HEK293 (cell line): Measurements from ENCODE around the gene PRRC2B.

Experiments used
- CTCF ChIA-PET: fragments of 350-600 bp; formaldehyde crosslinking; extraction: SDS; loops from one replicate; lab custom pipeline; 2021; ENCODE audit warnings: antibody characterized with exemption; lab: Yijun Ruan, JAX
- POLR2A ChIA-PET: fragments of 300-600 bp; formaldehyde crosslinking; extraction: SDS; loops from one replicate; lab custom pipeline; 2020; ENCODE audit warnings: antibody characterized with exemption, inconsistent platforms; lab: Yijun Ruan, JAX
- H3K27ac ChIP-seq: fragments of 200-500 bp; sonication (Bioruptor generic); 2 replicates; pipeline ENCODE4 v1.5.1; 2014; ENCODE audit warnings: low read depth, low read length, control low read depth, inconsistent platforms; ENCODE audit errors: extremely low read depth
- H3K36me3 ChIP-seq, 2 experiments: fragments of 200-500 bp in 1 of 2; sonication (Bioruptor generic) in 1 of 2; 1 replicate in 1 of 2; 2 replicates in 1 of 2; pipeline ENCODE4 v1.5.1; 2014 to 2017; ENCODE audit warnings: inconsistent platforms in 2 of 2, low read length in 2 of 2; ENCODE audit not compliant: control insufficient read depth in 2 of 2, insufficient read depth in 1 of 2
- H3K4me1 ChIP-seq: fragments of 200-500 bp; sonication (Bioruptor generic); 2 replicates; pipeline ENCODE4 v1.5.1; 2014; ENCODE audit warnings: mild to moderate bottlenecking, low read length, inconsistent platforms; ENCODE audit not compliant: control insufficient read depth, insufficient read depth
- H3K4me3 ChIP-seq: 2 replicates; pipeline ENCODE4 v1.5.1; 2011; ENCODE audit warnings: low read depth, mild to moderate bottlenecking, control low read depth, low read length, moderate library complexity
- H3K9me3 ChIP-seq: fragments of 200-500 bp; sonication (Bioruptor generic); 2 replicates; pipeline ENCODE4 v1.5.1; 2014; ENCODE audit warnings: low read depth, low read length, inconsistent platforms; ENCODE audit not compliant: control insufficient read depth, insufficient read depth
- BCL11B ChIP-seq: fragments of 450-650 bp; formaldehyde crosslinking; IDR thresholded peaks from 2 replicates; pipeline ENCODE4 v1.5.1; 2016; ENCODE audit warnings: low read depth, missing biosample characterization, missing genetic modification characterization
- FEZF1 ChIP-seq: fragments of 450-650 bp; formaldehyde crosslinking; IDR thresholded peaks from 2 replicates; pipeline ENCODE4 v1.5.1; 2016; ENCODE audit warnings: missing biosample characterization, missing genetic modification characterization
- KLF17 ChIP-seq: fragments of 450-650 bp; formaldehyde crosslinking; IDR thresholded peaks from 2 replicates; pipeline ENCODE4 v1.5.1; 2016; ENCODE audit warnings: missing biosample characterization, missing genetic modification characterization
- KLF8 ChIP-seq: fragments of 450-650 bp; formaldehyde crosslinking; IDR thresholded peaks from 2 replicates; pipeline ENCODE4 v1.5.1; 2016; ENCODE audit warnings: missing biosample characterization, missing genetic modification characterization
- ZBTB21 ChIP-seq: fragments of 450-650 bp; formaldehyde crosslinking; IDR thresholded peaks from 2 replicates; pipeline ENCODE4 v1.5.1; 2017; ENCODE audit warnings: missing biosample characterization, missing genetic modification characterization
- ZBTB8A ChIP-seq: fragments of 450-650 bp; formaldehyde crosslinking; IDR thresholded peaks from 2 replicates; pipeline ENCODE4 v1.5.1; 2016; ENCODE audit warnings: missing biosample characterization, missing genetic modification characterization
- ZNF114 ChIP-seq: fragments of 450-650 bp; formaldehyde crosslinking; IDR thresholded peaks from 2 replicates; pipeline ENCODE4 v1.5.0; 2017; ENCODE audit warnings: missing biosample characterization, missing genetic modification characterization
- ZNF184 ChIP-seq: fragments of 450-650 bp; IDR thresholded peaks from 2 replicates; pipeline ENCODE4 v1.5.1; 2018; ENCODE audit warnings: missing biosample characterization, mild to moderate bottlenecking, missing genetic modification characterization
- ZNF239 ChIP-seq: fragments of 450-650 bp; formaldehyde crosslinking; IDR thresholded peaks from 2 replicates; pipeline ENCODE4 v1.5.1; 2016; ENCODE audit warnings: missing biosample characterization, missing genetic modification characterization
- ZNF302 ChIP-seq: fragments of 450-650 bp; formaldehyde crosslinking; IDR thresholded peaks from 2 replicates; pipeline ENCODE4 v1.5.1; 2016; ENCODE audit warnings: missing biosample characterization, missing genetic modification characterization, low read depth
- ZNF366 ChIP-seq: fragments of 450-650 bp; formaldehyde crosslinking; conservative IDR thresholded peaks from 2 replicates; pipeline ENCODE4 v1.5.1; 2016; ENCODE audit warnings: missing biosample characterization, missing genetic modification characterization
- ZNF394 ChIP-seq: fragments of 450-650 bp; formaldehyde crosslinking; IDR thresholded peaks from 2 replicates; pipeline ENCODE4 v1.5.1; 2016; ENCODE audit warnings: missing biosample characterization, missing genetic modification characterization, mild to moderate bottlenecking, moderate library complexity, borderline replicate concordance
- ZNF423 ChIP-seq: fragments of 450-650 bp; formaldehyde crosslinking; IDR thresholded peaks from 2 replicates; pipeline ENCODE4 v1.5.1; 2016; ENCODE audit warnings: missing biosample characterization, missing genetic modification characterization
- ZNF501 ChIP-seq: fragments of 450-650 bp; formaldehyde crosslinking; IDR thresholded peaks from 2 replicates; pipeline ENCODE4 v1.5.1; 2016; ENCODE audit warnings: missing biosample characterization, missing genetic modification characterization
- ZNF514 ChIP-seq: fragments of 450-650 bp; formaldehyde crosslinking; IDR thresholded peaks from 2 replicates; pipeline ENCODE4 v1.5.1; 2016; ENCODE audit warnings: missing biosample characterization, missing genetic modification characterization
- ZNF561 ChIP-seq: fragments of 450-650 bp; IDR thresholded peaks from 2 replicates; pipeline ENCODE4 v1.5.1; 2018; ENCODE audit warnings: missing biosample characterization, missing genetic modification characterization, borderline replicate concordance
- ZNF626 ChIP-seq: fragments of 450-650 bp; sonication (Bioruptor Pico); formaldehyde crosslinking; IDR thresholded peaks from 2 replicates; pipeline ENCODE4 v1.5.1; 2018; ENCODE audit warnings: missing biosample characterization, missing genetic modification characterization, inconsistent platforms
- ZNF629 ChIP-seq: fragments of 450-650 bp; formaldehyde crosslinking; IDR thresholded peaks from 2 replicates; pipeline ENCODE4 v1.5.1; 2017; ENCODE audit warnings: missing biosample characterization, missing genetic modification characterization
- ZNF654 ChIP-seq: fragments of 450-650 bp; formaldehyde crosslinking; IDR thresholded peaks from 2 replicates; pipeline ENCODE4 v1.5.1; 2016; ENCODE audit warnings: low read depth, missing biosample characterization, missing genetic modification characterization
- ZSCAN16 ChIP-seq: fragments of 450-650 bp; formaldehyde crosslinking; IDR thresholded peaks from 2 replicates; pipeline ENCODE4 v1.5.1; 2016; ENCODE audit warnings: missing biosample characterization, missing genetic modification characterization
- ZSCAN30 ChIP-seq: fragments of 450-650 bp; IDR thresholded peaks from 2 replicates; pipeline ENCODE4 v1.5.1; 2018; ENCODE audit warnings: missing biosample characterization, mild to moderate bottlenecking, missing genetic modification characterization, moderate library complexity
- TF ChIP-seq, protein P1 (sequence below): fragments of 450-650 bp; formaldehyde crosslinking; IDR thresholded peaks from 2 replicates; pipeline ENCODE4 v1.5.1; 2017; ENCODE audit warnings: missing biosample characterization, missing genetic modification characterization
- TF ChIP-seq, protein P2 (sequence below): fragments of 450-650 bp; formaldehyde crosslinking; IDR thresholded peaks from 2 replicates; pipeline ENCODE4 v1.5.1; 2016; ENCODE audit warnings: missing biosample characterization, missing genetic modification characterization, low read depth
- TF ChIP-seq, protein P3 (sequence below): fragments of 450-650 bp; formaldehyde crosslinking; IDR thresholded peaks from 2 replicates; pipeline ENCODE4 v1.5.1; 2016; ENCODE audit warnings: missing biosample characterization, missing genetic modification characterization

Gene PRRC2B

GRCh38 chr9:131382850-131383729, 10.8 kb upstream of the PRRC2B start (continued):
- 0 out of 2 replicates have a peak, but pooled peaks have one; percentile 22 for TF ChIP-seq BCL11B (tag by site-specific recombination)
- TF ChIP-seq ZNF184: peak; percentile 83
- TF ChIP-seq ZNF394 (tag by site-specific recombination): peak; percentile 48; the same call in 1 of the 2 replicates
- TF ChIP-seq ZNF501 (tag by site-specific recombination): peak; percentile 80; the same call in 1 of the 2 replicates
- no peak for TF ChIP-seq ZNF626 (tag by site-specific recombination)
- TF ChIP-seq, protein P1, sequence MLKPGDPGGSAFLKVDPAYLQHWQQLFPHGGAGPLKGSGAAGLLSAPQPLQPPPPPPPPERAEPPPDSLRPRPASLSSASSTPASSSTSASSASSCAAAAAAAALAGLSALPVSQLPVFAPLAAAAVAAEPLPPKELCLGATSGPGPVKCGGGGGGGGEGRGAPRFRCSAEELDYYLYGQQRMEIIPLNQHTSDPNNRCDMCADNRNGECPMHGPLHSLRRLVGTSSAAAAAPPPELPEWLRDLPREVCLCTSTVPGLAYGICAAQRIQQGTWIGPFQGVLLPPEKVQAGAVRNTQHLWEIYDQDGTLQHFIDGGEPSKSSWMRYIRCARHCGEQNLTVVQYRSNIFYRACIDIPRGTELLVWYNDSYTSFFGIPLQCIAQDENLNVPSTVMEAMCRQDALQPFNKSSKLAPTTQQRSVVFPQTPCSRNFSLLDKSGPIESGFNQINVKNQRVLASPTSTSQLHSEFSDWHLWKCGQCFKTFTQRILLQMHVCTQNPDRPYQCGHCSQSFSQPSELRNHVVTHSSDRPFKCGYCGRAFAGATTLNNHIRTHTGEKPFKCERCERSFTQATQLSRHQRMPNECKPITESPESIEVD (tag by site-specific recombination): 0 out of 2 replicates have a peak, but pooled peaks have one; percentile 50
- no peak for TF ChIP-seq ZSCAN16 (tag by site-specific recombination)
- peak; percentile 82; the same call in 1 of the 2 replicates for TF ChIP-seq ZSCAN30 (tag by site-specific recombination)
- peak; percentile 61 for TF ChIP-seq KLF8 (tag by site-specific recombination)
- no peak for TF ChIP-seq KLF17 (tag by site-specific recombination)
- 0 out of 2 replicates have a peak, but pooled peaks have one; percentile 15 for TF ChIP-seq ZBTB21 (tag by site-specific recombination)
- TF ChIP-seq ZNF654 (tag by site-specific recombination): no peak
- TF ChIP-seq ZNF561: peak; percentile 70; the same call in 1 of the 2 replicates
- TF ChIP-seq ZNF629 (tag by site-specific recombination): peak; percentile 65
- TF ChIP-seq ZNF366: peak; percentile 84
- no peak for TF ChIP-seq ZNF514 (tag by site-specific recombination)

GRCh38 chr9:131385296-131385695, 8.6 kb upstream of the PRRC2B start:
- no peaks in the 10 kb centered on the region for H3K9me3 ChIP-seq
- H3K4me1 ChIP-seq: peaks cover 3% of the 10 kb centered on the region; the same call in 1 of the 2 replicates
- H3K27ac ChIP-seq: no peak overlapping the region
- no peak overlapping the region for H3K4me3 ChIP-seq
- ChIA-PET POLR2A (interaction anchor here (0.9 to 4.0 kb wide), 3 partner anchors 8 to 14 kb away, joined by 3 to 73 read pairs (median 16); no protein-coding TSS in a partner anchor), CTCF (interaction anchor here (3.0 to 3.7 kb wide), 2 partner anchors 7 to 12 kb away, joined by 19 to 22 read pairs; no protein-coding TSS in a partner anchor)
- TF ChIP-seq ZNF239 (no peak), ZNF302 (tag by site-specific recombination) (no peak), FEZF1 (tag by site-specific recombination) (no peak), ZBTB8A (tag by site-specific recombination) (no peak), ZNF114 (tag by site-specific recombination) (no peak), ZNF423 (tag by site-specific recombination) (no peak)
- TF ChIP-seq, protein P2, sequence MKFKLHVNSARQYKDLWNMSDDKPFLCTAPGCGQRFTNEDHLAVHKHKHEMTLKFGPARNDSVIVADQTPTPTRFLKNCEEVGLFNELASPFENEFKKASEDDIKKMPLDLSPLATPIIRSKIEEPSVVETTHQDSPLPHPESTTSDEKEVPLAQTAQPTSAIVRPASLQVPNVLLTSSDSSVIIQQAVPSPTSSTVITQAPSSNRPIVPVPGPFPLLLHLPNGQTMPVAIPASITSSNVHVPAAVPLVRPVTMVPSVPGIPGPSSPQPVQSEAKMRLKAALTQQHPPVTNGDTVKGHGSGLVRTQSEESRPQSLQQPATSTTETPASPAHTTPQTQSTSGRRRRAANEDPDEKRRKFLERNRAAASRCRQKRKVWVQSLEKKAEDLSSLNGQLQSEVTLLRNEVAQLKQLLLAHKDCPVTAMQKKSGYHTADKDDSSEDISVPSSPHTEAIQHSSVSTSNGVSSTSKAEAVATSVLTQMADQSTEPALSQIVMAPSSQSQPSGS (tag by site-specific recombination): no peak
- TF ChIP-seq, protein P3, sequence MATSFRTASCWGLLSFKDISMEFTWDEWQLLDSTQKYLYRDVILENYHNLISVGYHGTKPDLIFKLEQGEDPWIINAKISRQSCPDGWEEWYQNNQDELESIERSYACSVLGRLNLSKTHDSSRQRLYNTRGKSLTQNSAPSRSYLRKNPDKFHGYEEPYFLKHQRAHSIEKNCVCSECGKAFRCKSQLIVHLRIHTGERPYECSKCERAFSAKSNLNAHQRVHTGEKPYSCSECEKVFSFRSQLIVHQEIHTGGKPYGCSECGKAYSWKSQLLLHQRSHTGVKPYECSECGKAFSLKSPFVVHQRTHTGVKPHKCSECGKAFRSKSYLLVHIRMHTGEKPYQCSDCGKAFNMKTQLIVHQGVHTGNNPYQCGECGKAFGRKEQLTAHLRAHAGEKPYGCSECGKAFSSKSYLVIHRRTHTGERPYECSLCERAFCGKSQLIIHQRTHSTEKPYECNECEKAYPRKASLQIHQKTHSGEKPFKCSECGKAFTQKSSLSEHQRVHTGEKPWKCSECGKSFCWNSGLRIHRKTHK (tag by site-specific recombination): no peak
- H3K36me3 ChIP-seq: no peaks in the 10 kb centered on the region
